Dermis microvascular lymphatic vessel endothelial cell (primary cell): ENCODE measurements around the gene MAP4K4. TPM values are rescaled to one million over a fixed set of nuclear protein-coding genes. Genes with fewer than 3 reads are reported as not detected.

Experiments used
- DNase-seq, 2 donors: peaks; one replicate each; pipeline versions ENCODE4 v3.0.0 to v3.0.0-alpha.2; 2010; ENCODE audit warnings: low read depth in 2 of 2
- total RNA-seq: library from RNA; depleted of rRNA; stranded (reverse); fragments of >200 nt; gene quantifications from 2 replicates; pipeline ENCODE4 v1.2.1, GENCODE V29; 2014

Gene MAP4K4
- total RNA-seq, 1 donor from 2014 or later: 126 TPM

GRCh38 chr2:101722864-101723263 is 25.4 kb downstream of the MAP4K4 start:
- no peak for DNase-seq

- no peak for DNase-seq
Measured at GRCh38 chr2:101723371-101724124, 26.0 kb downstream of the MAP4K4 start.

- DNase-seq: no peak
Measured at GRCh38 chr2:101724125-101724474, 26.6 kb downstream of the MAP4K4 start.

- no peak for DNase-seq
Measured at GRCh38 chr2:101725038-101725437, 27.5 kb downstream of the MAP4K4 start.

DNA sequence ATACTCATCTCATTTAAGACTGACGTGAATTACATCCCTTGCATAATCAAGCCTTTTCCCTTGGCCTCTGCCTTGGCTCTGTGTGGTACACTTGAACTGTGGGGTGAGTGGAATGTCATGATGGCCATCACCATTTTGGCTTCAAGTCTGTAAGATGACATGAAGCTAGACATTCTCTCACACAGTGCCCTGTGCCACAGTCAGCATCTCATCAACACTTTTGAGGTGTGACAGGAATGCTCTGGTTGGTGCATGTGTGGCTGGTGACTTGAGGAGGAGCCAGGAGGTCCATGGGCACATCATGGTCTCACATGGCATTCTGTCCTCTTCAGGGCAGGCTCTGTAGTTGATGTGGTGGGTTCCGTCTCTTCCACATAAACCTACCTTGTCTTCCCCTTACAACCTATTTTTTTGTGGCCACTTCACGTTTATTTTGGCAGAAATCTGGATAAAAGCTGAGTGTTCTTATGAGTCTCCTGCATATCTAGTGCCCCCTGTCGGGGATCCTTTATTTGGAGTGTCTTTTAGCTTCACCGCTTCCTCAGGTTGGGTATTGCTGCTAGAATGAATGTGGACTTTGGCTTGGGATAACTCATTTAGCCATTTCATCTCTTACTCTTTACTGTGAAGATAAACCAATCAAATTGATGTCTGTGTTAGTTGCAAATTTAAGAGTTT is 28.1 kb downstream of the MAP4K4 start:
- DNase-seq: no peak

GRCh38 chr2:101728865-101729264 is 31.4 kb downstream of the MAP4K4 start:
- DNase-seq: no peak

DNA sequence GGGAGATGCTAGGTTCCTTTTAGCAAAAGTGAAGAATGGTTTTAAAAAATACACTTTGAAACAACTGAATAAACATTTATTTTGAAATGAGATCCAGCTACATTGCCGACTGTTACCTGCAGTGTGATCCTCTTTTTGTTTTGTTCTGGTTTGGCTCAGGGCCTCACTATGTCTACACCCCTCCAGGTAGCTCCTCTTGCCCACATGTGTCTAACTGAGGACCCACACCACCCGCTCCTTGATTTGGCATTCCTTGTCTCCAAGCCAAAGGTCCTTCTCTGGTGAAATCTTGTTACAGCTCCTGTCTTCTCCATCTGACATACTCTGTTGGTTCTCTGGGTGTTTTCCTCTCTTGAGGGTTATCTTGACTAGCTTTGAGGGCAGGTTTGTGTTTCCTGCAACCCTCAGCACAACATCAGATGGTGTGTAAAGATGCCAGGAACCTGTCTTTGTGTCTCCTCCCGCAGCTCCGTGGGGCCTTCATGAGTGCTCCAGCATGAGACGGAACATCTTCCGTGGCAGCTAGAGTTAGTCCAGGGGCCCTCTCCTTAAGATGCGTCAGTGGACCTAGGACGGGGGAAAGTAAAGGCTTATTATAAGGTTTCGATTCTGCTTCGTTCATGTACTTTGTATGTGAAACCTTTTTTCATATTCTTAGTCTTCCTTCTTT is 32.1 kb downstream of the MAP4K4 start:
- no peak for DNase-seq

- no peak for DNase-seq
Measured at GRCh38 chr2:101731221-101732054, 33.9 kb downstream of the MAP4K4 start.

DNA sequence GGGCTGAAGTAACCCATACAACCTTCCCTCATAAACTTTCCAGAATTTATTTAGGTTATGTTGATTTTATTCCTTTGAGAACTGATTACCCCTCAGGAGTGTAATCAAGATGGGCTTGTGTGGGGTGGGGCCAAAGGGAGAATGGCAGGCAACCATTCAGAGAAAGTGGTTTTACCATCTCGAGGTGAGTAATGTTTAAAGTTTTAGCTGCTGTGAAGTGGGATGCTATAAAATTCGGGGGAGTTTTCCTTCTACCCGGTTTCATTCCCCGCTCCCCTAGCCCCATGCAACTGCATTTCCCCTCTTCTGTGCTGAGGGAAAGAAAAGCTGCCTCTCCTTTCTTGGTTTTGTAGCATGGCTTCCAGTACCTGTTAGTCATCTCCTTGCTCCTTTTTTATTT is 34.7 kb downstream of the MAP4K4 start:
- DNase-seq: no peak

DNA sequence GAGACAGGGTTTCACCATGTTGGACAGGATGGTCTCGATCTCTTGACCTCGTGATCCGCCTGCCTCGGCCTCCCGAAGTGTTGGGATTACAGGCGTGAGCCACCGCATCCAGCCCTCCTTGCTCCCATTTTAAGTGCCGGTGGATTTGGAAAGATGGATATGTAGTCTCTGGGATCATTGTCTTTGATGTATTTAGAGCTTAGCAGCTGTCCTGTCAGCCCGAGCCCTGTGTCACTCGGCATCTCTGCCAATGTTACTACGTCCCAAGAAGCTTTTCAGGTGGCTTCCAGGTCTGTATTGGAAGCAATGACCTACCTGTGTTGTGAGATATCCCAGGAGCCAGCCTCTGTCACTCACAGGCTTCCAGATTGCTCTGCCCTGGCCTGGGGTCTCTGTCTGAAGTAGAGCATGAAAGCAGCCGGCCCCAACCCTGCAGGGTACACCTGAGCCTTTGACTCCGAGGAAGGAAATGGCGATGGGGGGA is 35.3 kb downstream of the MAP4K4 start:
- no peak for DNase-seq

- no peak for DNase-seq
Measured at GRCh38 chr2:101733257-101733993, 35.9 kb downstream of the MAP4K4 start.

DNA sequence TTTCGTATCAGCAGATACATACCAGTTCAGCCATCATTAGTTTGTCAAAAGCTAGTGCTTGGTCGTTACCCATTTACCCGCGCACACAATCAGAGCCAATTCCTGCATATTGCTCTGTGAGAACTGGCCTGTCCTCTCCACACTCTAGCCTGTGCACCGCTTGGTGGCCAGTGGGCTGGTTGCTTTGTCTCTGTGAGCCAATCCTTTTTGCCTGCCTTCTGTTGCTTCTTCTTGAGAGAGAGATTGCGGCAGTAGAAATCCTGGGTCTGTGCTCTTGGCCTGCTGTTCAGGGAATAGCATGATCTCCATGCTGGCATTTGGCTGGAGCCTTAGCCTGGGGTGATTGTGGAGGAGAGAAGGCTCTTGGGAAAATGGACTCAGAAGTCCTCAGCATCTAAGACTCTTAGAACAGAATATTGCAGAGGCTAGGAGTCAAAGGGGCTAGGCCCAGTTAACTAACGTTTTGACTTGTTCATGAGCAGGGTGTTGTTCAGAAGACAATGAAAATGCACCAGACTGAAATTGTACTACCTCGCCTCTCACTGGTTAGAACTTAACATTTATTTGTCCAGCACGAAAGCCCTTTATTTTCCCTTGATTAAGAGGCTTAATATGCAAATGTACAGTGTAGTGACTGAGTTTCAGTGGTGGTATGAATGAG is 37.1 kb downstream of the MAP4K4 start:
- DNase-seq: no peak

DNA sequence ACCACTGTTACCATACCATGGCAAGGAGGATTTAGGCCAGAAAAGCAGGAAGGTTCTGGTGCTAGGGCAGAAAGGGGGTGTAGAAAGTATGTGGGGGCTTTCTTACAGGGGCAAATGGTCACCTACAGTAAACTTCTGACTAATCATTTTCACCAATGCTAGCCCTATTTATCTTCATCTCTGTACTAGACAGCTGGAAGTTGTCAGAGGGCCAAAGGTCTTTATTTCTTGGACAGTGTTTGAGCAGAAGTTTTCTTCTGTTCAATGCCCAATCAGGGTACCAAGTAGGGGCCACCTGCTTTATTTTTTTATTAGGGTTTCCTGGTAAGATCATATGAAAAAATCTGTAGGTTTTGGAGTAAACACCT is 37.6 kb downstream of the MAP4K4 start:
- DNase-seq: no peak

GRCh38 chr2:101736233-101736632 is 38.7 kb downstream of the MAP4K4 start:
- no peak for DNase-seq

DNA sequence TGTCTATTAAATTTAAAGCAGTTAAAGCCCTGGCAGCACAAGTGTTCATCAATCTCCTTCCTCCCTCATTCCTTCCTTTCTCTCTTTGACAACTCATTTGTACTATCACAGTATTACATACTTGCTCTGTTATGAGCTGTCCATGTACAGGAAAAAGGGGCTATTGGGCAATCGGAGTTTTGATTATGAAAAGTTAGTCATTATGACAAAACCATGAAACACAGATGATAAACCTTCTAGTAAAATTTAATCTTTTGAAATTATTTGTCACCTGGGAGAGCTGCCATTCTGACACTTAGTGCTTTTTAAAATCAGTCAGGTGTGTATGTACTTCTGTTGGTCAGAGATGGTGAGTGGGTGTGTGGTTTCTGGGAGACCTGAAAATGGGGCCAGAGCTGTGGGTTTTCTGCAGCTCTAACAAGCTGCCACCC is 39.4 kb downstream of the MAP4K4 start:
- DNase-seq: peak; percentile 58 to 64

- no peak for DNase-seq
Measured at GRCh38 chr2:101737478-101738255, 40.2 kb downstream of the MAP4K4 start.

GRCh38 chr2:101738649-101739048 is 41.1 kb downstream of the MAP4K4 start:
- DNase-seq: no peak

- no peak for DNase-seq
Measured at GRCh38 chr2:101740555-101740964, 43.1 kb downstream of the MAP4K4 start.

DNA sequence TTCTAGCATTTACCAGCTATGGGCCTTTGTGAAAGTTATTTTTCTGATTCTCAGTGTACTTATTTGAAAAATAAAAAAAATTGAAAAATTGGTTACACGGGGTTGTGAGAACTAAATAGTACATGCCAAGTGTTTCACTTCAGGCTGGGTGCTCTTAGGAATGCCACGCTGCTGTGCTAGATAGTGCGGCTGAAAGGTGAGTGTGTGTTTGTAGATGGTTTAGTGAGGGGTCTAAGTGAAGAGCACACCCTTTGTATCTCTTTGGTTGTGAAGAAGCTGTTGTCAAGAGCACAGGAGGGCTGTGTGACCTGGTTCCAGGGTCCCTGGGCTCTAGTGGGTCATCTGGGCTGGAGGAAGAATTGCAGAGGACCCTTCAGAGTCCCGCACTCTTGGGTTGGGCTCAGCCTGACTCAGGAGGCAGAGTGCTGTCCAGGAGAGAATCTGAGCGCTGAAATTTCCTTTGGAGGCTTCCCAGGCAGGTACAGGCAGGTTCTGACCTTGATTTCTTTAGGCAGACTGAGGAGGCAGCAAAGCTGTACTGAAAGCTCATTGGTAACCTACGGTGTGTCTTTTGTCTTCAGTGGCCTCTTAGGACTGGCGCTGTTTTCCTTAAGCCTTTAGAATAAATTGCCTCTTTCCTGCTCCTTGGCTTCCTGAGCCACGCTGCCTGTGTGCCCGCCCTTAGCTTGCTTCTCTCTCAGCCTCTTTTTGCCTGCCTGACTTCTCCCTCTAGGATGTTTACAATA is 44.4 kb downstream of the MAP4K4 start:
- peak in 1 of 2 donors; percentile 53 for DNase-seq
